AG09309 (cell line): ENCODE results near the gene BAIAP3.

Experiments
- DNase-seq: peaks from one replicate; pipeline ENCODE4 v3.0.0-alpha.2; 2010; ENCODE audit warnings: low read depth
- H3K4me3 ChIP-seq: 2 replicates; pipeline ENCODE4 v1.5.1; 2011; ENCODE audit warnings: mild to moderate bottlenecking, low read depth, low read length, moderate library complexity; ENCODE audit not compliant: control insufficient read depth
- TF ChIP-seq, protein P1 (sequence below): IDR thresholded peaks from 2 replicates; pipeline ENCODE4 v1.5.1; 2011; ENCODE audit warnings: mild to moderate bottlenecking, low read depth, low read length, inconsistent platforms; ENCODE audit not compliant: insufficient read depth, control insufficient read depth; ENCODE audit errors: missing control alignments

Gene BAIAP3

GRCh38 chr16:1374418-1375297 lies 41.2 kb downstream of the BAIAP3 start:
- DNase-seq = no peak
- TF ChIP-seq, protein P1, sequence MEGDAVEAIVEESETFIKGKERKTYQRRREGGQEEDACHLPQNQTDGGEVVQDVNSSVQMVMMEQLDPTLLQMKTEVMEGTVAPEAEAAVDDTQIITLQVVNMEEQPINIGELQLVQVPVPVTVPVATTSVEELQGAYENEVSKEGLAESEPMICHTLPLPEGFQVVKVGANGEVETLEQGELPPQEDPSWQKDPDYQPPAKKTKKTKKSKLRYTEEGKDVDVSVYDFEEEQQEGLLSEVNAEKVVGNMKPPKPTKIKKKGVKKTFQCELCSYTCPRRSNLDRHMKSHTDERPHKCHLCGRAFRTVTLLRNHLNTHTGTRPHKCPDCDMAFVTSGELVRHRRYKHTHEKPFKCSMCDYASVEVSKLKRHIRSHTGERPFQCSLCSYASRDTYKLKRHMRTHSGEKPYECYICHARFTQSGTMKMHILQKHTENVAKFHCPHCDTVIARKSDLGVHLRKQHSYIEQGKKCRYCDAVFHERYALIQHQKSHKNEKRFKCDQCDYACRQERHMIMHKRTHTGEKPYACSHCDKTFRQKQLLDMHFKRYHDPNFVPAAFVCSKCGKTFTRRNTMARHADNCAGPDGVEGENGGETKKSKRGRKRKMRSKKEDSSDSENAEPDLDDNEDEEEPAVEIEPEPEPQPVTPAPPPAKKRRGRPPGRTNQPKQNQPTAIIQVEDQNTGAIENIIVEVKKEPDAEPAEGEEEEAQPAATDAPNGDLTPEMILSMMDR = no peak
- no peak overlapping the region for H3K4me3 ChIP-seq

- no peak for DNase-seq
- TF ChIP-seq, protein P1 = no peak
- no peak overlapping the region for H3K4me3 ChIP-seq
These were observed 41.8 kb downstream of the BAIAP3 start for GRCh38 chr16:1375298-1375640.

- no peak overlapping the region for H3K4me3 ChIP-seq
- TF ChIP-seq, protein P1 = no peak
- DNase-seq = no peak
These were observed 42.4 kb downstream of the BAIAP3 start for GRCh38 chr16:1375741-1376410.

GRCh38 chr16:1377406-1378010 lies 44.1 kb downstream of the BAIAP3 start:
- H3K4me3 ChIP-seq = no peak overlapping the region

GRCh38 chr16:1378087-1378803 lies 44.8 kb downstream of the BAIAP3 start:
- TF ChIP-seq, protein P1 = no peak
- DNase-seq = no peak
- H3K4me3 ChIP-seq = peak overlapping the region; percentile 45

More at GRCh38 chr16:1377406-1378010, 44.1 kb downstream of the BAIAP3 start:
- DNase-seq = no peak
- TF ChIP-seq, protein P1 = no peak

DNA sequence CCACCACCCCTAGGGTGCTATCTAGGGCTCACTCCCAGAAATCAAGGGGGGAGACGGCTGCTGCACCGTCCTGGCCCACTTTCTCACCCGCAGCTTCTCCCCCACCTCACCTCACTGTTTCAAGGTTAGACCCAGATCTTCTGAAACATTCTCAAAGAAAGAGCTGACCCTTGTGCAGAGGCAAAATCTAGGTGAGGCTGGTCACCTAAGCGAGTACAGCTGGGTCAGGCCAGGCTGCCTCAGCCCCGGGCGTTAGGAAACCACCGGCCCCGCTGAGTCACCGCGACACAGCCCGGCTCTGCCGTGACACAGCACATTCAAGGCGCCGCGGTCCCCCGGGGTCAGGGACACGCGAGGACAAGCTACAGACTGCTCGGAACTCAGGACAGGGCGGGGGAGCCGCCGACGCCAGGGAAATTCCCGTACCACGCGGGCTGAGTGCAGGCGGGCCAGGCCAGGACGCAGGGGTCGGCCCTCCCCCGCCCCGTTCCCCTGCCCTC lies 45.4 kb downstream of the BAIAP3 start:
- TF ChIP-seq, protein P1 = no peak
- H3K4me3 ChIP-seq = peak overlapping the region; percentile 45
- DNase-seq = peak; percentile 24
